ENCODE measurements around the gene C2orf76. TPM values are rescaled to one million over a fixed set of nuclear protein-coding genes. Genes with fewer than 3 reads are reported as not detected.

C2orf76 gene
- total RNA-seq, 1 experiment from 2014 or later: 5.7 TPM

GRCh38 chr2:119315241-119315925 is 51.3 kb downstream of the C2orf76 start:
- Histone ChIP-seq H3K27ac (ENCODE audit: insufficient read length, low read depth, low read length) (no peak overlapping the region), H3K56ac (ENCODE audit: insufficient read length, low read depth, low read length) (no peak overlapping the region), H4K5ac (ENCODE audit: insufficient read length, low read depth, low read length) (no peak overlapping the region), H2AFZ (ENCODE audit: low read length) (no peak overlapping the region), H2BK15ac (ENCODE audit: low read depth, low read length) (no peak overlapping the region), H2BK12ac (ENCODE audit: insufficient read length, low read depth, low read length) (no peak overlapping the region), H3K23ac (ENCODE audit: insufficient read length, low read depth, low read length) (no peak overlapping the region), H3K27me3 (ENCODE audit: insufficient read depth, low read length) (no peaks in the 10 kb centered on the region), H3K9me3 (ENCODE audit: control insufficient read depth, low read depth, low read length) (no peaks in the 10 kb centered on the region), H2AK5ac (ENCODE audit: insufficient read length, low read length) (no peak overlapping the region), H3K14ac (ENCODE audit: insufficient read depth, low read length) (no peak overlapping the region), H3K4ac (ENCODE audit: low read depth, low read length) (no peak overlapping the region), H3K4me2 (ENCODE audit: insufficient read depth, insufficient read length, low read length) (no peak overlapping the region), H3T11ph (ENCODE audit: low read length) (no peak overlapping the region), H3K4me1 (ENCODE audit: insufficient read depth, low read length) (no peaks in the 10 kb centered on the region), H3K79me1 (ENCODE audit: insufficient read depth, low read depth, low read length, poor library complexity, severe bottlenecking) (no peaks in the 10 kb centered on the region), H3K79me2 (ENCODE audit: insufficient read depth, low read length) (no peaks in the 10 kb centered on the region), H4K91ac (ENCODE audit: insufficient read length, low read depth, low read length) (no peak overlapping the region), H3K23me2 (ENCODE audit: insufficient read length, low read depth, low read length, poor library complexity, severe bottlenecking) (no peaks in the 10 kb centered on the region), H4K8ac (replicated peaks; ENCODE audit: insufficient read length, low read depth, low read length) (no peak overlapping the region), H3K18ac (ENCODE audit: insufficient read length, low read depth, low read length) (no peak overlapping the region), H4K20me1 (ENCODE audit: control insufficient read depth, insufficient read depth, insufficient read length) (no peaks in the 10 kb centered on the region), H2BK5ac (ENCODE audit: insufficient read length, low read length) (no peak overlapping the region), H3K9ac (ENCODE audit: extremely low read depth, insufficient read length, low read length) (no peak overlapping the region), H2BK120ac (ENCODE audit: low read depth, low read length, poor library complexity, severe bottlenecking) (no peak overlapping the region), H2BK20ac (ENCODE audit: low read depth, low read length, poor library complexity, severe bottlenecking) (no peak overlapping the region)
- no peaks in the 10 kb centered on the region for H3K36me3 Mint-ChIP-seq (ENCODE audit: insufficient read depth in 1 of 3, low read depth in 3 of 3)
- DNase-seq: no peak
- no peaks in the 10 kb centered on the region for H3K27me3 Mint-ChIP-seq (ENCODE audit: low read depth)
- H3K27ac Mint-ChIP-seq: no peak overlapping the region
- H3K9me3 Mint-ChIP-seq: no peaks in the 10 kb centered on the region
- H3K4me3 Mint-ChIP-seq: no peak overlapping the region
- no peak for TF ChIP-seq CTCF (conservative IDR thresholded peaks at IDR 0.05)
- no CpG with 5 or more reads among the region's 4 CpGs for WGBS (ENCODE audit: extremely low coverage, insufficient read length, low lambda C conversion rate)
- H3K4me1 Mint-ChIP-seq: peaks cover 10 to 14% of the 10 kb centered on the region in 2 experiments

All from H9 (cell line).